NCI-H2227 (cell line): ENCODE results near the gene OR13J1.
"Not testable (repeated sequence)": the region's sequence is repeated elsewhere in the genome, so short reads cannot be mapped to it uniquely, and the experiment has no call there.

Experiments
- DNase-seq: peaks from one replicate; lab custom pipeline; 2025; ENCODE audit not compliant: unreplicated experiment; lab: John Stamatoyannopoulos, UW

The OR13J1 gene, protein sequence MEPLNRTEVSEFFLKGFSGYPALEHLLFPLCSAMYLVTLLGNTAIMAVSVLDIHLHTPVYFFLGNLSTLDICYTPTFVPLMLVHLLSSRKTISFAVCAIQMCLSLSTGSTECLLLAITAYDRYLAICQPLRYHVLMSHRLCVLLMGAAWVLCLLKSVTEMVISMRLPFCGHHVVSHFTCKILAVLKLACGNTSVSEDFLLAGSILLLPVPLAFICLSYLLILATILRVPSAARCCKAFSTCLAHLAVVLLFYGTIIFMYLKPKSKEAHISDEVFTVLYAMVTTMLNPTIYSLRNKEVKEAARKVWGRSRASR

DNA sequence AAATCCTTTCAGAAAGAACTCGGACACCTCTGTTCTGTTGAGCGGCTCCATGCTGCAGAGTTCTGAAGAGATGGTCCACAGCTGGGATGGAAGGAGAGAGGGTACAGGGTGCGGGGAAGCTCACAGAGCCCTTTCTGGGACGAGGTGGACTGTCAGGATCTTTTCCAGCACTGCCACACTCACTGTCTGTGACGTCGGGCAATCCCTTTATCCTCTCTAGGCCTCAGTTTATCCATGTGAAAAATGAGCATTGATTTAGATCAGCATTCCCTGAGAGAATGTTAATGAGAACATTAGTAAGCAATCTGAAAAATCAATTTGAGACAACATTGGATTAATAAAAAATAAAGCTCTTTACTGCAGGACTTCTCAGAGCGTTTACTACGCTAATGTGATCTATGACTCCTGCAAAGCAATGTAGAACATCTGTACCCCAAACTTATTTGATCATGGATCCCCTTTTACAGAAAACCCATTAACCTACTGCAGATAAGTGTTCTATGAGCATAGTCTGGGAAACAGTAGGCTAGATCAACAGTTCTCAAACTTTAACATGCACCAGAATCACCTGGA, at the start of gene OR13J1:
Gene OR13J1, minus strand, starts transcription at position 51 of the 573 bp plus-strand sequence. Its CDS starts 0 bp downstream, at position 51.
- no peak for DNase-seq

DNA sequence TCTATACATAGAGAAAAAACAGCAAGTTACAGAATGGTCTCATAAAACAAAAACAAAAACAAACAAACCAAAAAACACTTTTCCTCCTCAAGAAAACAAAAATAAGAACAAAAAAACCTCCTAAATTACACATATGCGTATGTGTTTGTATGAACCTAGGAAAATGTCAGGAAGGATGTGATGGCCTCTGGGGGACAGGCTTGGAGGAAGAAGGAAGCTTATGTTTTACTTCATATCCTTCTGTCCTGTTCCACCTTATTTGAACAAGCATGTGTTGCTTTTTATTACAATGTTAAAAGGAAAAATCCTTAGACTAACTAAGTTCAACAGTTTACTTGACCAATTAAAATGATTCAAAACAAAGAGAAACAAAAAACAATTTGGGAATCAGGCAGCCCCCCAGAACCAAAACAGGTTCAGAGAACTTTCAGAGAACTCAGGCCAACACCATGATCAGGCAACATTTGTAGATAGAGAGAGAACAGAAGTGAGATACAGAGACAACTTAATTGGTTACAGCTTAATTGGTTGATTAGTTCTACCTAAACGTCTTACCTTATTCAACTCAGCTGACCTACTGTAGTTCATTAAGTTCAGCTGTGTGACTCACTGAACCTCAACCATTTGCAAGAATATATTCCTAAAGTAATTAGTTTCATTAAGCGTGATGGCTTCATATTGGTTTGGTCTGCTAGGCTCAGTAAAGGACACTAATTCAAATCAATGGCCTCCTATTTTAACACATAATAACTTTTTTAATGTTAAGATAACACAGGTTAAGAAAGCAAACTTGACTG, 49.2 kb upstream of the OR13J1 start:
- DNase-seq, result no peak

DNA sequence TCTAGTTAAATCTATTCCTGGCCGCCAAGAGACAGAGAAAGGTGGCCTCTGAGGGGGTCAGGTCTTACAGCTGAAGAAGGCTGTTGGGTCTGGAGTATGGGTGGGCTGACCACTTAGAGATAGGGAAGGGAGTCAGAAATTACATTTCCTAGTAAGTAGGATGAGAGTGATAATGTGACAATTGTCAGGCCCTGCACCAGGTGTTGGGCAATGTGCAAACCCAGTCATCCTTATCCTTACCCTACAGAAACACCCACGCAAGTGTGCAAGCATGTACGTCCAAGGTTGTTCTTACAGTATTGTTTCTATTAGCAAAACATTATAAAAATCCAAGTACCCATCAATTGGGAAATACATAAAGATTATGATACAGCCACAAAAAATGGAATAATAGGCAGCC, 48.6 kb upstream of the OR13J1 start:
- no peak for DNase-seq

- no peak for DNase-seq
Observed at GRCh38 chr9:35917261-35917660, 47.1 kb upstream of the OR13J1 start.

DNA sequence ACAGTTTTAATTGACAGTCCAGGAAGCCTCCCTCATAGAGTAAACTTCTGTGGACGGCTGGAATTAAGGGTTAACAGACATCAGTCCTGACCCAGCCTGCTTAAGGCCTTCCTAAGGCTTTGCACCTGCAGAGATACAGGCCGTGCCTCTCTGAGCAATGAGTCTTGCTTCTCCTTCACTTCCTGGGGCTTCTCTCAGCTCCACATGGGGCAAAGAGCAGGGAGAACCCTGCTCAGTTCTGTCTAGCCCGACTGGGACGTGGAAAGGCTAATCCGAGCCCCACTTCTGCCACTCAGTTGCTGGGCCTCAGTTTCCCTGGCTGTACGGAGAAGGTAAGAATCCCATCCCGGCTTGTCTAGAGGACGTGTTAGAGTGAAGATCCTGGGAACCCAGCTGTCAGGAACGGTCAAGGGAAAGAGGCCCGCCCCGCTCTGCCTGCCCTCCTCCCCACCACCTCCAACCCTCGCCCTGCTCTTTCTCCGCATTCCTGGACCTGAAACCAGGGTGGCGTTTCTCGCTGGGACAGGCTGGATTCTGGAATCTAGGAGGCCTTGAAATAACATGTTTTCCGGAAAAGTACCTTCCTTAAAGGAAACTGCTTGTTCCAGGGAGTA, 45.6 kb upstream of the OR13J1 start:
- DNase-seq, result no peak

DNA sequence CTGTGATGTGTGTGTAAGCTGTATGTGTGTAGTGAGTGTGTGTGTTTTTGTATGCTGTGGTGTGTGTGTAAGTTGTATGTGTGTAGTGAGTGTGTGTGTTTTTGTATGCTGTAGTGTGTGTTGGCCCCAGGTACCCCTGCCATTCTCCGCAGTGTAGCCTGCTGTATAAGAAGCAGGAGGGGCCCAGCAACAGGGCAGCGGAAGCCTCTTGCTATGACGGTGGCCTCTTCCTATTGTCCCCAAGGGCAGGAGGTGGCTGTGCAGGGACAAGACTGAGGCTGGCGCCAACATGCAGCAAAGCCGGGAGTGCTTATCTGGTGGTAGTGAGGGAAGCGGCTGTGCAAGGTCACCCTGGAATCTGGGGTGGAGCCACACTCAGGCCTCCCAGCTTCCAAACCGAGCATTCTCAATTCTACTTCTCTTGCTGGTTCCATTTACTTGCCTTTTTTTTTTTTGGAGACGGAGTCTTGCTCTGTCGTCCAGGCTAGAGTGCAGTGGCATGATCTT, 44.2 kb upstream of the OR13J1 start:
- no peak for DNase-seq

GRCh38 chr9:35913429-35913828, 43.2 kb upstream of the OR13J1 start:
- not testable (repeated sequence) for DNase-seq

- no peak for DNase-seq
Observed at GRCh38 chr9:35912791-35913400, 42.7 kb upstream of the OR13J1 start.

DNA sequence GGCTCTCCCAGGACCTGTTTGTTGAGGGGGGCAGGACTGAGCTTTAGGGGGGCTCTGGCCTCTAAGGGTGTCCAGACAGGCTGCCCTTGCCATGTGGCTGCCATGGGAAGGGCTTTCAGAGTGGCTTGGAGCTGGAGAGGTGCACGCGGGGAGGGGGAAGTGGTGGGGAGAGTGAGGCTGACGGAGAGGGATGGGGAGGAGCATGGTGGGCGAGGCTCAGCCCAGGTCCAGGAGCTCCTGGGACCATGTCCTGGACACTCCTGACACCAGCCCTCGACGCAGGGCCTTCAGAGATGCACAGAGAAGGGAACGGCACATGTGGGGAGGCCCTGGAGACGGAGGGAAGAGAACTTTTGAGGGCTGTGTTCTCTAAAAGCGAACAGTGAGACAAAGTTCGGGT, 41.5 kb upstream of the OR13J1 start:
- no peak for DNase-seq

DNA sequence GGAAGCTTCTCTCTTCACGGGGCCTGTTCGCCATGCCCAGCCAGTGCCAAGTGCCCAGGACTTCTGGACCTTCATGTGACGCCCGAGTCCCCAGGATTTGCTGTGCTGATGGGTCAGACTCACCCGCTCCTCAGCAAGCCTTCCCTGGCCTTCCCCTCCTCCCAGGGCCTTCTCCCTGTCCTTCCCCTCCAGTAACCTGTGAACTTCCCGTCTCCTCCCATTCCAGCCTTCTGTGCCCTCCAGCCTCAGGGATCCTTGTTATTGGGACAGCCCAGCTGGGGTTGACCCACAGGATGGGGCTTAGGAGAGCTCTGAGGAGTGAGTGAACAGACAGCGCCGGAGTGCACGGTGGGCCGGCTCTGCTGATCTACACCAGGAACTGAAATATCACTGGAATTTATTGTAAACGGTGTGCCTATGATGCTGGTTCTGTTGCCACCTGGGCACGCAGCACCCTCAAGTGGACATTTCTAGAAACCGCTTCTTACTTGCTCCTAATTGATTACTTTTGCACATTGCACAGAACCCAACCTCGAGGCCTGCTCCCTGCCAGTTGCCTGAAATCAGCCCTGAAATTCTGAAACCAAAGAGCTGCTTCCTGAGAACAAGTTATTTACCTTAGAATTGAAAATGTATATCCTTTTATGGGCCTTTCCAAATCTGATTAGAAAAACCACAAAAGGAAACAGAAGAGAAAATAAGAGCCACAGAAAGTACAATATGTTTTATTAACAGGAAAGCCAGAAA, 40.6 kb upstream of the OR13J1 start:
- no peak for DNase-seq

GRCh38 chr9:35909687-35910612, 39.7 kb upstream of the OR13J1 start:
- DNase-seq, result no peak

GRCh38 chr9:35909274-35909673, 39.1 kb upstream of the OR13J1 start, which contains the start of gene SPAAR:
TSS of gene SPAAR (plus strand) at chr9:35909490. CDS start at chr9:35910464, 974 bp downstream.
- DNase-seq, result no peak

- DNase-seq, result no peak
Observed at GRCh38 chr9:35908504-35909125, 38.4 kb upstream of the OR13J1 start.

DNA sequence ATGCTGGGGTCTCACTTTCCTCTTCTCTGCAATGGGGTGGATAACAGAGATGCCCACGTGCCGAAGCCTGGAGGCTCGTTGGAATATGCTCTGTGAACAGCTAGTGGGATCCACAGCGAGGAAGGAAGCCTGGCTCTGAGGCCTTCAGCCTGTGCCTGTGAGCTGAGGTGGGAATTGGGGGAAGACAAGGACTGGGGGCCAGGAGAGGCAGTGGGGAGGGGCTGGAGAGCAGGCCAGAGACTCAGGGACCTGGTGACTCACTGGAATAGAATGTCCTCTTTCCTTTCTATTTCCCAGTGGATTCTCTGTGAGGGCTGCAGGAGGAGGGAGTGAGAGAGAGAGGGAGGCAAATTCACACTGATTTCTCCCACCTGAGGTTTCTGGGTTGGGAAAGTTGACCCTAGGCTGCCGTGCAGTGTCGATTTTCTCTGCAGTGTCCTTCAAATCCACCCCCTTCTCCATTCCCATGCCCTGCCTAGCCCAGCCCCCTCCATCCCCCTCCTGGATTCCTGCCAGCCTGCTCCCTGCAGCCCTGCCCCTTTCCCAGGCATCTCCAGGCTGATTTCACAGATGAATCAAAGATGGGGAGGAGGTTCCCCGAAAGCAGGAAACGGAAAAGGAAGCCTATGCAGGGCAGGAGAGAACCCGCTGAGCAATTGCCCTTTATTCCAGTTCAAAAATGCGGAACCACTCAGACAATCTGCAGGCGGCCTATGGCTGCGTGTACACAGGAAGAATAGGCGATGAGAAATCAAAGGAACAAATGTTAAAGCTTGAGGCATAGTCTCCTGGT, 37.7 kb upstream of the OR13J1 start:
- DNase-seq, result peak; percentile 83

GRCh38 chr9:35906923-35907699, 36.9 kb upstream of the OR13J1 start:
- DNase-seq, result peak; percentile 36

DNA sequence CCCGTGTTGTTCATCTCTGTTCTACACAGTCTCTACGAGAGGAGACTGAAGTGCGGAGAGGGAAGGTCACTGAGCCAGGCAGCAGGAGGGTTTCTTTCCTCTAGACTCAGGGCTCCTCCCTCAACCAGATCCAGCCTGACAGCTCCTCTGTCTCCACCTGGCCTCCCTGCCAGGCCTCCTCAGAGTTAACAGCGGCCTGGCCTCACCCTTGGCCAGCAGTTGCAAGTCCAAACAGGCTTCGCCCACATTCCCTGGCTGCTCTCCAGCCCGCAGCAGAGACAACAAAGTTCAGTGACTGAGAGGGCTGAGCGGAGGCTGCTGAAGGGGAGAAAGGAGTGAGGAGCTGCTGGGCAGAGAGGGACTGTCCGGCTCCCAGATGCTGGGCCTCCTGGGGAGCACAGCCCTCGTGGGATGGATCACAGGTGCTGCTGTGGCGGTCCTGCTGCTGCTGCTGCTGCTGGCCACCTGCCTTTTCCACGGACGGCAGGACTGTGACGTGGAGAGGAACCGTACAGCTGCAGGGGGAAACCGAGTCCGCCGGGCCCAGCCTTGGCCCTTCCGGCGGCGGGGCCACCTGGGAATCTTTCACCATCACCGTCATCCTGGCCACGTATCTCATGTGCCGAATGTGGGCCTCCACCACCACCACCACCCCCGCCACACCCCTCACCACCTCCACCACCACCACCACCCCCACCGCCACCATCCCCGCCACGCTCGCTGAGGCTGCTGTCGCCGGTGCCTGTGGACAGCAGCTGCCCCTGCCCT, 35.9 kb upstream of the OR13J1 start, which contains the start of gene HRCT1:
Gene HRCT1, plus strand, starts transcription at position 291 of the 768 bp plus-strand sequence. Its CDS starts 86 bp downstream, at position 377.
- DNase-seq, result no peak
